ENCODE measurements around the gene KRTAP12-4.
"Not testable (repeated sequence)": the region's sequence is repeated elsewhere in the genome, so short reads cannot be mapped to it uniquely, and the experiment has no call there.

The KRTAP12-4 gene

DNA sequence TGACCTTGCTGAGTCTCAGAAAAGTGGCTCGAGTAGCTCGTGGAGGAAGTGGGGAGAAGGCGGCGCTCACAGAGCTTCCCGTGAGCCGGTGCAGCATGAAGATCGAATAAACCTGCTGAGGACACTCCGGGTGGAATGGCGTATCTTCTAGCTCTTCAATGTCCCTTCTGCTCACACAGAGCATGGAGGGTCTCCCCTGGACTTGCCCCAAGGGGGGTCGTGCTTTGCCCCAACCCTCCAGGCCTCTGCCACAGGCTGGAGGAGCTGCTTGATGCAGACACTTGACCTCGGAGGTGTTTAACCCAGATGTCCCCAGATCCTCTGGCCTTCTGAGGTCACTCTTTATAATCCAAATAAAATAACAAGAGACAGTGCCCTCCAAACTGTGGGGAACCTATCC lies 40.3 kb upstream of the KRTAP12-4 start:
- no peak overlapping the region for H3K4me3 ChIP-seq (ENCODE audit: low read depth, low read length)
- TF ChIP-seq, protein P1, sequence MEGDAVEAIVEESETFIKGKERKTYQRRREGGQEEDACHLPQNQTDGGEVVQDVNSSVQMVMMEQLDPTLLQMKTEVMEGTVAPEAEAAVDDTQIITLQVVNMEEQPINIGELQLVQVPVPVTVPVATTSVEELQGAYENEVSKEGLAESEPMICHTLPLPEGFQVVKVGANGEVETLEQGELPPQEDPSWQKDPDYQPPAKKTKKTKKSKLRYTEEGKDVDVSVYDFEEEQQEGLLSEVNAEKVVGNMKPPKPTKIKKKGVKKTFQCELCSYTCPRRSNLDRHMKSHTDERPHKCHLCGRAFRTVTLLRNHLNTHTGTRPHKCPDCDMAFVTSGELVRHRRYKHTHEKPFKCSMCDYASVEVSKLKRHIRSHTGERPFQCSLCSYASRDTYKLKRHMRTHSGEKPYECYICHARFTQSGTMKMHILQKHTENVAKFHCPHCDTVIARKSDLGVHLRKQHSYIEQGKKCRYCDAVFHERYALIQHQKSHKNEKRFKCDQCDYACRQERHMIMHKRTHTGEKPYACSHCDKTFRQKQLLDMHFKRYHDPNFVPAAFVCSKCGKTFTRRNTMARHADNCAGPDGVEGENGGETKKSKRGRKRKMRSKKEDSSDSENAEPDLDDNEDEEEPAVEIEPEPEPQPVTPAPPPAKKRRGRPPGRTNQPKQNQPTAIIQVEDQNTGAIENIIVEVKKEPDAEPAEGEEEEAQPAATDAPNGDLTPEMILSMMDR (IDR thresholded peaks at IDR 0.05; ENCODE audit: borderline replicate concordance, insufficient read depth, low read depth, low read length): no peak

DNA sequence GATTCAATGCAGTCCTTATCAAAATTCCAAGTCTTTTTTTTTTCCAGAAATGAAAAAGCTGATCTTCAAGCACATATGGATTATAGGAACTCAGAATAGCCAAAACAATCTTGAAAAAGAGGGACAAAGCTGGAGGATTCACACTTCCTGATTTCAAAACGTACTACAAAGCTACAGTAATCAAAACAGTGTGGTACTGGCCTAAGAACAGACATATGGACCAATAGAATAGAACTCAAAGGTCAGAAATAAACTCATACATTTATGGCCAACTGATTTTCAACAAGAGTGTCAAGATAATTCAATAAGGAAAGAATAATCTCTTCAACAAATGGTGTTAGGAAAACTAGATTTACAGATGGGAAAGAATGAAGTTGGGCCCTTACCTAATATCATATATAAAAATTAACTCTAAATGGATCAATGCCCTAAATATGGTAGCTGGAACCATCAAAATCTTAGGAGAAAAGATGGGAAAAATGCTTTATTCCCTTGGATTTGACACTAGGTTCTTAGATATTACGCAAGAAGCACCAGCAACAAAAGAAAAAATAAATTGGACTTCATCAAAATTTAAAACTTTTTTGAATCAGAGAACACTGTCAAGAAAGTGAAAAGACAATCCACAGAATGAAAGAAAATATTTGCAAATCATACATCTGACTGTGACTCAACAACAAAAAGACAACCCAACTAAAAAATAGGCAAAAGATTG lies 38.5 kb upstream of the KRTAP12-4 start:
- no peak overlapping the region for H3K4me3 ChIP-seq (ENCODE audit: low read depth, low read length)
- TF ChIP-seq, protein P1 (IDR thresholded peaks at IDR 0.05; ENCODE audit: borderline replicate concordance, insufficient read depth, low read depth, low read length): no peak

DNA sequence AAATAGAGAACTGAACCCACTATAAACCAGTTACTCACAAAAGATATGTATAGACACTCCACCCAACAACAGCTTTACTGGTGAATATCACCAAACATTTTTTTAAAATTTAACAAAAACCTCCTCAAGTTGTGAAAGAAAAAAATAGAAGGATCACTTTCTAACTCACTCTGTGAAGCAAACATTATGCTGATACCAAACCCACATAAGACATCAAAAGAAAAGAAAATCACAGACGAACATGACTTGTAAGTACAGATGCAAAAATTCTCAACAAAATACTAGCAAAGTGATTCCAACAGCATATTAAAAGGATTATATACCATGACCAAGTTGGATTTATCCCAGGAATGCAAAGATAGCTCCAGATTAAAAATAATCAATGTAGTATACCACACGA lies 37.2 kb upstream of the KRTAP12-4 start:
- TF ChIP-seq, protein P1 (IDR thresholded peaks at IDR 0.05; ENCODE audit: borderline replicate concordance, insufficient read depth, low read depth, low read length): no peak
- no peak overlapping the region for H3K4me3 ChIP-seq (ENCODE audit: low read depth, low read length)

DNA sequence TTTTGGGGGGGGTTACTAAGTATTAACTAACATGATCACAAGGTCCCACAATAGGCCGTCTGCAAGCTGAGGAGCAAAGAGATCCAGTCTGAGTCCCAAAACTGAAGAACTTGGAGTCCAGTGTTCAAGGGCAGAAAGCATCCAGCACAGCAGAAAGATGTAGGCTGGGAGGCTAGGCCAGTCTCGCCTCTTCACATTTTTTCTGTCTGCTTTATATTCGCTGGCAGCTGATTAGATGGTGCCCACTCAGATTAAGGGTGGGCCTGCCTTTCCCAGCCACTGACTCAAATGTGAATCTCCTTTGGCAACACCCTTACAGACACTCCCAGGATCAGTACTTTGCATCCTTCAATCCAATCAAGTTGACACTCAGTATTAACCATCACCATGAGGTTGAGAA lies 35.3 kb upstream of the KRTAP12-4 start:
- not testable (repeated sequence) for H3K4me3 ChIP-seq (ENCODE audit: low read depth, low read length)

DNA sequence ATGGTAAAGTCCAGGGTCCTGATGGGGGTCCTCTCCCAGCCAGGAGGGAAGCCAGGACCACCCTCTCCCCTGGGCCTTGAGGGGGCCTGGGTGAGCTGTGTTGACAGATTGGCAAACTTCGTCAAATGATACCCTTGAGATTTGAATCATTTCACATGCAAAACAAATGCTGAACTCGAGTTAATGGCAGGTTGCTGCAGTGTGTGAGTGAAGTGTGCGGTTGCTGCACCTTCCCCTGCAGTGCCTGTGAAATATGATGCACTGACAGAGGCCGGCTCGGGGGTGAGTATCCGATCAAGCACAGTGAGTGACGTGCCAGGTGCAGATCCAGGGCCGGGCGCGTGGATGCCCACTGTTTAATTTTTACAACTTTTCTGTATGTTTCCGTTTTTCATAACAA lies 33.2 kb upstream of the KRTAP12-4 start:
- TF ChIP-seq, protein P1 (IDR thresholded peaks at IDR 0.05; ENCODE audit: borderline replicate concordance, insufficient read depth, low read depth, low read length): no peak

DNA sequence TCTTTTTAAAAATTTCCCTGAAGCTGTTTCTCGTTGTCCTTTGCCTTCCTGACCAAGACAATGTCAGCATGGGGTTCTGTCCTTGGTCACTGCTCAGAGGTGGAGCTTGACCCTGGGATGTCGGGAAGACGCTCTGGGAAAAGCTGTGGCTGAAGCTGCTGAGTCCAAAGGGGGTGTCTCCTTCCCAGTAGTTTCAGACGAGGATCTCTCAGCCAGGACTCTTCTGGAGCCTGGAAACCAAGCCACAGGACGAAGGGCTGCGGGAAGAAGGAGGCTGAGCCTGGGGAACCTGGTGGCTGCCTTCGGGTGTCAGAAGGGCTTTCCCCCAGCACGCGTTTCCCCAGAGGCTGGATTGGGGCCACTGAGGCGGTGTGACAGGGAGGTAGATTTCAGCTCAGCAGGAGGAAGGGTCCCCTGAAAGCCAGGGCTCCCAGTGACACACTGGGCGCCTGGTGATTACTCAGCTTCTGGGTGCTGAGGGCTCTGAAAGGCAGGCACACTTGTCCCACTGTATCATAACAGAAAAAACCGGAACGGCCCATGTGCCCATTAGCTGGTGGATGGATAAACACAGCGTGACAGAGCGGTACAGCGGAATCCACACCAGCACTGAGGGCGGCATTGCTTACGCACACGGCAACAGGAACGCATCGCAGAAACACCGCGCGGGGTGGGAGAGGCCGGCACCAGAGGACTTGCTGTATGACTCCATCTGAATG lies 32.5 kb upstream of the KRTAP12-4 start:
- H3K4me3 ChIP-seq (ENCODE audit: low read depth, low read length): no peak overlapping the region
- TF ChIP-seq, protein P1 (IDR thresholded peaks at IDR 0.05; ENCODE audit: borderline replicate concordance, insufficient read depth, low read depth, low read length): no peak

More for the DNA sequence above, 33.2 kb upstream of the KRTAP12-4 start:
- H3K4me3 ChIP-seq (ENCODE audit: low read depth, low read length): no peak overlapping the region

DNA sequence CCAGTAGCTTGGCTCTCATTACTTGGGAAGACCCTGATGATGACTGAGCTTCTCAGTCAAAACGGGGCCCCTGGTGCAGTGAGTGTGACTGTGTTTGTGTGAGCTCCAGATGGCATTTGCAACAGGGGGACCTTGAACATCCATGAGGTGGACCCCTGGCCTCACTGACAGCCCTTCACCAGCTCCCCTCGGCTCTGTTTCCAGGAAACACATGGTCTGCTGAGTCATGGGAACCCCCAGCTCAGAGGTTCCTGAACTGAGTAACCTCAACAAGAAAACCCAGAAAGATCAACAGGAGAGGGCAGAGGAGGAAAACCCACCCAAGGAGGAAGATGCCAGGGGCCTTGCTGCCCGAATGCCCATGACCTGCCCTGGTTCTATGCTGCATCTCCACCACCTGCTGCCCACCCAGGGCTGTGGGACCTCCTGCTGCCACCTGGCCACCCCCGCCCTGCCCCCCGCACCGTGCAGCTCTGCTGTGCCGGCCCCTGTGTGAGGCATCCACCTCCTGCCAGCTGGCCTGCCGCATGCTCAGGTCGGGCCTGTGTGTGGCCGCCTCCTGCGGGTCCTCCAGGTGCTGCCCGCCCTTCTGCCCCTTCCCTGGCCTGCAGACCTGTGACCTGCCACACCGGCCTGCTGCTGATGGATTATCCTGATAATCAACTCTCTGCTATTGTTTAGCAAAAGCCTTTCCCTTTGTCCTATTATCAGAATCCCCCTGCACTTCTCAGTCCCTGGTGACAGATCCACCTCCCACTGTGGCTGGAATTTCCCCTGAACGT lies 31.7 kb upstream of the KRTAP12-4 start:
- TF ChIP-seq, protein P1 (IDR thresholded peaks at IDR 0.05; ENCODE audit: borderline replicate concordance, insufficient read depth, low read depth, low read length): no peak
- H3K4me3 ChIP-seq (ENCODE audit: low read depth, low read length): no peak overlapping the region

DNA sequence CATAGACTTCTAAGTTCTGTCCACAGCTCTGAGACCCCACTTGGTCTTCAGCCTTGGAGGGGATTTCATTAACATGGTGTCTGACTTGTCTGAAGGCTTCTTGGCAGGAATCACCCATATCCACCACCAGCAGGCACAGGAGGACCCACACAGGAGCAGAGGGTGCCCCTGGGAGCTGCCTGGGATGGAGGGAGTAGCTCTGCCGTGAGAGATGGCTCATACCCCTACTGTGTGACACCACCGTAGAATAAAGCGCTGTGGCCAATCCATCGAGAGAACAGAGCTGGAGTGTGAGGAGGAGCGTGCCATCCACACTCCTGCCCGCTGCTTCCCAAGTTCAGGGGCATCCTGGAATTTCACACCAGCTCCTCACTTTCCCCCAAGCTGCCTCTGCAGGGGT lies 30.6 kb upstream of the KRTAP12-4 start:
- H3K4me3 ChIP-seq (ENCODE audit: low read depth, low read length): not testable (repeated sequence)
